HL-60 (cell line): ENCODE measurements around the gene BCL2.

Source experiments
- CTCF ChIP-seq: IDR thresholded peaks from one replicate; pipeline ENCODE4 v1.5.1; 2011; ENCODE audit warnings: low read length, control low read depth, inconsistent platforms; ENCODE audit not compliant: insufficient read depth
- POLR2AphosphoS5 ChIP-seq: IDR thresholded peaks from 2 replicates; pipeline ENCODE4 v1.6.1; 2012; ENCODE audit warnings: low read depth

GRCh38 chr18:63266888-63267790 is 52.4 kb downstream of the BCL2 start:
- no peak for TF ChIP-seq CTCF
- TF ChIP-seq POLR2AphosphoS5: no peak
